ENCODE measurements around the gene AGPAT3.
A peak's percentile ranks its signal among the peaks of the same experiment; 100 is the strongest.

Gene AGPAT3

GRCh38 chr21:43984905-43985689 is 120.1 kb downstream of the AGPAT3 start:
- Mint-ChIP-seq H3K36me3 (ENCODE audit: low read depth) (no peaks in the 10 kb centered on the region), H3K4me1 (peaks cover 67% of the 10 kb centered on the region), H3K4me3 (peak overlapping the region; percentile 10), H3K27ac (no peak overlapping the region), H3K9me3 (no peaks in the 10 kb centered on the region), H3K27me3 (ENCODE audit: low read depth, poor library complexity) (peaks cover 21% of the 10 kb centered on the region)
- DNase-seq = no peak
- TF ChIP-seq, protein P1, sequence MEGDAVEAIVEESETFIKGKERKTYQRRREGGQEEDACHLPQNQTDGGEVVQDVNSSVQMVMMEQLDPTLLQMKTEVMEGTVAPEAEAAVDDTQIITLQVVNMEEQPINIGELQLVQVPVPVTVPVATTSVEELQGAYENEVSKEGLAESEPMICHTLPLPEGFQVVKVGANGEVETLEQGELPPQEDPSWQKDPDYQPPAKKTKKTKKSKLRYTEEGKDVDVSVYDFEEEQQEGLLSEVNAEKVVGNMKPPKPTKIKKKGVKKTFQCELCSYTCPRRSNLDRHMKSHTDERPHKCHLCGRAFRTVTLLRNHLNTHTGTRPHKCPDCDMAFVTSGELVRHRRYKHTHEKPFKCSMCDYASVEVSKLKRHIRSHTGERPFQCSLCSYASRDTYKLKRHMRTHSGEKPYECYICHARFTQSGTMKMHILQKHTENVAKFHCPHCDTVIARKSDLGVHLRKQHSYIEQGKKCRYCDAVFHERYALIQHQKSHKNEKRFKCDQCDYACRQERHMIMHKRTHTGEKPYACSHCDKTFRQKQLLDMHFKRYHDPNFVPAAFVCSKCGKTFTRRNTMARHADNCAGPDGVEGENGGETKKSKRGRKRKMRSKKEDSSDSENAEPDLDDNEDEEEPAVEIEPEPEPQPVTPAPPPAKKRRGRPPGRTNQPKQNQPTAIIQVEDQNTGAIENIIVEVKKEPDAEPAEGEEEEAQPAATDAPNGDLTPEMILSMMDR (IDR thresholded peaks at IDR 0.05) = no peak

GRCh38 chr21:43985690-43986251 is 120.7 kb downstream of the AGPAT3 start:
- peak; percentile 35 for DNase-seq
- H3K27ac Mint-ChIP-seq = no peak overlapping the region
- H3K4me3 Mint-ChIP-seq = peak overlapping the region; percentile 62
- H3K36me3 Mint-ChIP-seq (ENCODE audit: low read depth) = no peaks in the 10 kb centered on the region
- H3K9me3 Mint-ChIP-seq = no peaks in the 10 kb centered on the region
- TF ChIP-seq, protein P1 (IDR thresholded peaks at IDR 0.05) = no peak
- H3K4me1 Mint-ChIP-seq = peaks cover 62% of the 10 kb centered on the region
- H3K27me3 Mint-ChIP-seq (ENCODE audit: low read depth, poor library complexity) = peaks cover 21% of the 10 kb centered on the region

GRCh38 chr21:43986544-43987451 is 121.8 kb downstream of the AGPAT3 start:
- no peaks in the 10 kb centered on the region for H3K9me3 Mint-ChIP-seq
- H3K27ac Mint-ChIP-seq = no peak overlapping the region
- TF ChIP-seq, protein P1 (IDR thresholded peaks at IDR 0.05) = no peak
- H3K27me3 Mint-ChIP-seq (ENCODE audit: low read depth, poor library complexity) = peaks cover 21% of the 10 kb centered on the region
- H3K4me1 Mint-ChIP-seq = peaks cover 51% of the 10 kb centered on the region
- H3K36me3 Mint-ChIP-seq (ENCODE audit: low read depth) = no peaks in the 10 kb centered on the region
- DNase-seq = no peak
- no peak overlapping the region for H3K4me3 Mint-ChIP-seq

DNA sequence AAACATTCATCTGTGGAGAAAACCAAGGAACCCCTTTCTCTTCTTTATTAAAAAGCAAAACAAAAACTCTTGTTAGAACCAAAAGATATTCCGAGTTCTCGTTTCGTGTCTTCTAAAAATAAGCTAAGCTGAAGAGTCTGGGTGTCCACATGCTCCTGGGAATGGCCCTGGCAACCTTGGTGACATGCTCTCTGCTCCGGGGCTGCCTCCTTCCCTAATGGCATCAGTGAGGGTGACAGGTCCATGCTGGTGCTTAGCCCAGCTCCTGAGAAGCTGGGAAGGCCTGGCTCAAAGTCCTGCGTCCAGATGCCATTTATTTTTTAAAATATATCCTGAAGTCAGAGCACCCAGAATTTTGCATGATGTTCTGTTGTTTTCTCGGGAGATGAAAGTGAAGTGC is 122.5 kb downstream of the AGPAT3 start:
- DNase-seq = no peak
- Mint-ChIP-seq H3K36me3 (ENCODE audit: low read depth) (no peaks in the 10 kb centered on the region), H3K9me3 (no peaks in the 10 kb centered on the region)

GRCh38 chr21:43988016-43988415 is 123.0 kb downstream of the AGPAT3 start:
- Mint-ChIP-seq H3K4me3 (no peak overlapping the region), H3K9me3 (no peaks in the 10 kb centered on the region), H3K27me3 (ENCODE audit: low read depth, poor library complexity) (peaks cover 21% of the 10 kb centered on the region), H3K36me3 (ENCODE audit: low read depth) (no peaks in the 10 kb centered on the region), H3K4me1 (peaks cover 39% of the 10 kb centered on the region), H3K27ac (no peak overlapping the region)
- TF ChIP-seq, protein P1 (IDR thresholded peaks at IDR 0.05) = no peak
- DNase-seq = no peak

More for the DNA sequence above, 122.5 kb downstream of the AGPAT3 start:
- no peak overlapping the region for H3K4me3 Mint-ChIP-seq
- no peak overlapping the region for H3K27ac Mint-ChIP-seq
- TF ChIP-seq, protein P1 (IDR thresholded peaks at IDR 0.05) = no peak
- H3K4me1 Mint-ChIP-seq = peaks cover 44% of the 10 kb centered on the region
- H3K27me3 Mint-ChIP-seq (ENCODE audit: low read depth, poor library complexity) = peaks cover 21% of the 10 kb centered on the region
